SK-N-SH (cell line): Measurements from ENCODE around the gene MARK3. TPM values are rescaled to one million over a fixed set of nuclear protein-coding genes. Genes with fewer than 3 reads are reported as not detected.

ENCODE experiments used
- CTCF ChIA-PET: fragments of 300-600, 350-600 bp; formaldehyde crosslinking; extraction: SDS; loops from one replicate; lab custom pipeline; 2021; lab: Yijun Ruan, JAX
- POLR2A ChIA-PET: fragments of 350-600 bp; sonication (Branson Sonifier 250); formaldehyde crosslinking; extraction: SDS; loops from one replicate; lab custom pipeline; 2020; ENCODE audit warnings: antibody characterized with exemption, inconsistent platforms; lab: Yijun Ruan, JAX
- DNase-seq: peaks from one replicate; pipeline ENCODE4 v3.0.0; 2012
- H2AFZ ChIP-seq: fragments of 200-600 bp; sonication (generic); 2 replicates; pipeline ENCODE4 v1.8.1; 2016; ENCODE audit warnings: antibody characterized with exemption, mild to moderate bottlenecking, low read depth
- H3F3A ChIP-seq: fragments of 200-600 bp; sonication (generic); replicated peaks from 2 replicates; pipeline ENCODE3; 2016; ENCODE audit warnings: antibody characterized with exemption, mild to moderate bottlenecking; ENCODE audit not compliant: insufficient read depth
- H3K27ac ChIP-seq, 2 experiments: fragments of 200-500 bp in 1 of 2; fragments of 200-600 bp in 1 of 2; sonication (Bioruptor generic) in 1 of 2; sonication (generic), shearing (Covaris generic) in 1 of 2; 2 replicates each; pipeline versions ENCODE4 v1.5.1 to v1.6.1; 2014 to 2016; ENCODE audit warnings: low read depth in 2 of 2, inconsistent platforms in 1 of 2, low read length in 1 of 2, mild to moderate bottlenecking in 1 of 2, mixed read lengths in 1 of 2
- H3K27me3 ChIP-seq: fragments of 200-600 bp; sonication (generic), shearing (Covaris generic); 2 replicates; pipeline ENCODE4 v1.6.1; 2016; ENCODE audit warnings: mixed run types; ENCODE audit not compliant: insufficient read depth
- H3K36me3 ChIP-seq, 2 experiments: fragments of 200-500 bp in 1 of 2; fragments of 200-600 bp in 1 of 2; sonication (Bioruptor generic) in 1 of 2; sonication (generic) in 1 of 2; replicated peaks in 1 of 2; 2 replicates each; pipeline versions ENCODE3 to v1.5.1; 2014 to 2016; ENCODE audit warnings: low read length in 1 of 2, mild to moderate bottlenecking in 1 of 2; ENCODE audit not compliant: insufficient read depth in 2 of 2, control insufficient read depth in 1 of 2
- H3K4me1 ChIP-seq, 2 experiments: fragments of 200-500 bp in 1 of 2; fragments of 200-600 bp in 1 of 2; sonication (Bioruptor generic) in 1 of 2; sonication (generic), shearing (Covaris generic) in 1 of 2; 2 replicates each; pipeline versions ENCODE4 v1.5.1 to v1.6.1; 2014 to 2016; ENCODE audit warnings: low read depth in 1 of 2, low read length in 1 of 2, mixed run types in 1 of 2; ENCODE audit not compliant: insufficient read depth in 2 of 2, control insufficient read depth in 1 of 2
- H3K4me2 ChIP-seq: fragments of 200-600 bp; sonication (generic), shearing (Covaris generic); 2 replicates; pipeline ENCODE4 v1.6.1; 2017; ENCODE audit warnings: mixed run types
- H3K4me3 ChIP-seq, 2 experiments: fragments of 200-500 bp in 1 of 2; fragments of 200-600 bp in 1 of 2; sonication (Bioruptor generic) in 1 of 2; sonication (generic), shearing (Covaris generic) in 1 of 2; 2 replicates each; pipeline versions ENCODE4 v1.5.1 to v1.8.1; 2014 to 2016; ENCODE audit warnings: low read depth in 2 of 2, inconsistent platforms in 1 of 2, low read length in 1 of 2, mild to moderate bottlenecking in 1 of 2, mixed read lengths in 1 of 2, moderate library complexity in 1 of 2
- H3K79me2 ChIP-seq: fragments of 200-600 bp; sonication (generic); 2 replicates; pipeline ENCODE4 v1.8.1; 2017; ENCODE audit warnings: mild to moderate bottlenecking; ENCODE audit not compliant: insufficient read depth
- H3K9ac ChIP-seq: fragments of 200-600 bp; sonication (generic); 2 replicates; pipeline ENCODE4 v1.6.1; 2017; ENCODE audit warnings: mixed run types
- H3K9me2 ChIP-seq: fragments of 200-600 bp; sonication (generic); 2 replicates; pipeline ENCODE4 v1.6.1; 2017; ENCODE audit warnings: mixed run types
- H3K9me3 ChIP-seq: fragments of 200-600 bp; sonication (generic); 2 replicates; pipeline ENCODE4 v1.6.1; 2017; ENCODE audit warnings: mixed run types, mild to moderate bottlenecking, moderate library complexity
- H4K20me1 ChIP-seq: fragments of 200-600 bp; sonication (generic); 2 replicates; pipeline ENCODE4 v1.6.1; 2017; ENCODE audit warnings: mild to moderate bottlenecking, mixed run types; ENCODE audit not compliant: insufficient read depth
- ELF1 ChIP-seq: IDR thresholded peaks from 2 replicates; pipeline ENCODE4 v1.4.0; 2012
- EZH2phosphoT487 ChIP-seq: fragments of 200-600 bp; sonication (generic); IDR thresholded peaks from 2 replicates; pipeline ENCODE4 v1.6.1; 2017; ENCODE audit warnings: low read depth, mixed run types, mild to moderate bottlenecking, antibody characterized with exemption, moderate library complexity, borderline replicate concordance
- FOSL2 ChIP-seq: IDR thresholded peaks from 2 replicates; pipeline ENCODE4 v1.4.0; 2012; ENCODE audit warnings: low read depth, mild to moderate bottlenecking, moderate library complexity, borderline replicate concordance
- FOXM1 ChIP-seq: IDR thresholded peaks from 2 replicates; pipeline ENCODE4 v1.4.0; 2012; ENCODE audit warnings: low read depth, mild to moderate bottlenecking
- JUND ChIP-seq: IDR thresholded peaks from 2 replicates; pipeline ENCODE4 v1.4.0; 2012
- NRF1 ChIP-seq: IDR thresholded peaks from 2 replicates; pipeline ENCODE4 v1.6.1; 2012; ENCODE audit warnings: low read depth, mild to moderate bottlenecking, low read length
- POLR2AphosphoS5 ChIP-seq: IDR thresholded peaks from 2 replicates; pipeline ENCODE4 v1.6.1; 2012; ENCODE audit warnings: low read depth, low read length
- RFX5 ChIP-seq: IDR thresholded peaks from 2 replicates; pipeline ENCODE4 v1.6.1; 2012; ENCODE audit warnings: mild to moderate bottlenecking, improper control_type of control experiment, low read length
- RXRA ChIP-seq: IDR thresholded peaks from 2 replicates; pipeline ENCODE4 v1.4.0; 2012; ENCODE audit warnings: low read depth, mild to moderate bottlenecking, borderline replicate concordance
- TAF1 ChIP-seq: IDR thresholded peaks from 2 replicates; pipeline ENCODE4 v1.6.1; 2012; ENCODE audit warnings: low read depth, mild to moderate bottlenecking, low read length, moderate library complexity, borderline replicate concordance
- WGBS: methylation state at CpG from one replicate; pipeline ENCODE4 v1.1.6; 2017; ENCODE audit warnings: low lambda C conversion rate; 5-methylcytosine and 5-hydroxymethylcytosine counted together
- polyA plus RNA-seq, 3 experiments: library from polyadenylated mRNA; depleted of rRNA; stranded (reverse); fragments of >200 nt; gene quantifications; 2 replicates each; pipeline ENCODE4 v1.2.3, GENCODE V29; 2012
- TF ChIP-seq, protein P1 (sequence below): fragments of 200-600 bp; sonication (generic); IDR thresholded peaks from 2 replicates; pipeline ENCODE4 v1.6.1; 2017; ENCODE audit warnings: antibody characterized with exemption, mild to moderate bottlenecking, moderate library complexity
- TF ChIP-seq, protein P2 (sequence below): fragments of 150-350 bp; IDR thresholded peaks from 2 replicates; pipeline ENCODE4 v1.6.1; 2017; ENCODE audit warnings: antibody characterized with exemption, low read length, low read depth, borderline replicate concordance
- TF ChIP-seq, protein P3 (sequence below): IDR thresholded peaks from 2 replicates; pipeline ENCODE4 v1.6.1; 2012; ENCODE audit warnings: mild to moderate bottlenecking, low read depth, low read length, moderate library complexity

The MARK3 gene
- polyA plus RNA-seq, 1 of the 3 experiments (the other 2 are of a cell fraction), result 73.4 TPM

DNA sequence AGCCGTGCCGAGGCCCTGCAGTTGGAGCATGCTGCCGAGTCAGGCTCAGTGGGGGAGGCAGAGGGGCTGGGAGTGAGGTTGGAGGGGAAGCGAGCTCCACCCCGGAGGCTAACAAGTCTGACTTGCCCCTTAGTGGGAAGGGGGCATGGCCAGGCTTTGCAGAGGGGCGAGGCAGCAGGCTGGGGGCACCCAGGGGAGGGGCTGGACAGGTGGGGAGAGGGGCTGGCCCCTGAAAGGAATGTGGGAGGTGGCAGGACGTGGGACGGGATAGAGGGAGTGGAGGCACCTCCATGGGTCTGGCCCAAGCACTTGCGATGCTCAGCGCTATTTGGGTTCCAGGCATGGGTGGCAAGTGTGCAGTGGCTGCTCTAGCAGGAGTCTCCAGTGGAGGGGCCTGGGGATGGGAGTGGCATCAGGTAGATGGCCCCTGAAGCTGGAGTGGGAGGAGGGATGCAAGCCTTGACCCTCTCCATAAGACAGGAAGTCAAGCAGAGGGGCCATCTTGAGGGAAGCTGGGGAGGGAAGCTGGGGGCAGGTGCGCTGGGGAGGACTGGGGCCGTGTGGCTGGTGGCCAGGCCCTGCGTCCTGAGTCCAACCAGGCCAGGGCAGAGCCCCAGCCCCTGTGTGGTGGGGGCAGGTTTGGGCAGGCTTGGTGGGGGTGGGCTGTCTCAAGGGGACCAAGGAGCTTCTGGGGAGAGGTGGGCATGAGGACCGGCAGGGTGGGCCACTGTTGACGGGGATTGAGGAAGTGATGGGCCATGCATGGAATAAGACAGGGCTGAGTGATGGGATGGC lies 146.4 kb downstream of the MARK3 start:
- Histone ChIP-seq H3K27ac (no peak overlapping the region), H2AFZ (no peak overlapping the region), H3K4me1 (peaks cover 9 to 25% of the 10 kb centered on the region in 2 experiments; a peak in 1 of 4 replicates), H3F3A (peaks cover 3% of the 10 kb centered on the region), H3K4me2 (no peak overlapping the region), H3K79me2 (peaks cover 36% of the 10 kb centered on the region), H4K20me1 (peaks cover 9% of the 10 kb centered on the region; the same call in 1 of the 2 replicates), H3K9me3 (no peaks in the 10 kb centered on the region), H3K9me2 (no peaks in the 10 kb centered on the region), H3K27me3 (no peaks in the 10 kb centered on the region), H3K4me3 (no peak overlapping the region), H3K9ac (no peak overlapping the region), H3K36me3 (peaks cover 0 to 32% of the 10 kb centered on the region in 2 experiments)
- ChIA-PET CTCF (interaction anchor here (0.6 to 8.5 kb wide), 4 partner anchors 10 to 326 kb away, joined by 3 to 52 read pairs (median 12); partner anchors contain the start of gene CKB), POLR2A (interaction anchor here (1.3 to 1.4 kb wide), 3 partner anchors 9 to 12 kb away, joined by 4 to 5 read pairs (median 4); partner anchors contain the start of gene CKB)
- WGBS, result 86% methylated on average over 14 of the region's 15 CpGs
- DNase-seq, result no peak
- no peak for TF ChIP-seq NRF1
- no peak for TF ChIP-seq POLR2AphosphoS5
- TF ChIP-seq, protein P1, sequence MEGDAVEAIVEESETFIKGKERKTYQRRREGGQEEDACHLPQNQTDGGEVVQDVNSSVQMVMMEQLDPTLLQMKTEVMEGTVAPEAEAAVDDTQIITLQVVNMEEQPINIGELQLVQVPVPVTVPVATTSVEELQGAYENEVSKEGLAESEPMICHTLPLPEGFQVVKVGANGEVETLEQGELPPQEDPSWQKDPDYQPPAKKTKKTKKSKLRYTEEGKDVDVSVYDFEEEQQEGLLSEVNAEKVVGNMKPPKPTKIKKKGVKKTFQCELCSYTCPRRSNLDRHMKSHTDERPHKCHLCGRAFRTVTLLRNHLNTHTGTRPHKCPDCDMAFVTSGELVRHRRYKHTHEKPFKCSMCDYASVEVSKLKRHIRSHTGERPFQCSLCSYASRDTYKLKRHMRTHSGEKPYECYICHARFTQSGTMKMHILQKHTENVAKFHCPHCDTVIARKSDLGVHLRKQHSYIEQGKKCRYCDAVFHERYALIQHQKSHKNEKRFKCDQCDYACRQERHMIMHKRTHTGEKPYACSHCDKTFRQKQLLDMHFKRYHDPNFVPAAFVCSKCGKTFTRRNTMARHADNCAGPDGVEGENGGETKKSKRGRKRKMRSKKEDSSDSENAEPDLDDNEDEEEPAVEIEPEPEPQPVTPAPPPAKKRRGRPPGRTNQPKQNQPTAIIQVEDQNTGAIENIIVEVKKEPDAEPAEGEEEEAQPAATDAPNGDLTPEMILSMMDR, result no peak
- TF ChIP-seq, protein P2, sequence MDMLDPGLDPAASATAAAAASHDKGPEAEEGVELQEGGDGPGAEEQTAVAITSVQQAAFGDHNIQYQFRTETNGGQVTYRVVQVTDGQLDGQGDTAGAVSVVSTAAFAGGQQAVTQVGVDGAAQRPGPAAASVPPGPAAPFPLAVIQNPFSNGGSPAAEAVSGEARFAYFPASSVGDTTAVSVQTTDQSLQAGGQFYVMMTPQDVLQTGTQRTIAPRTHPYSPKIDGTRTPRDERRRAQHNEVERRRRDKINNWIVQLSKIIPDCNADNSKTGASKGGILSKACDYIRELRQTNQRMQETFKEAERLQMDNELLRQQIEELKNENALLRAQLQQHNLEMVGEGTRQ, result no peak
- no peak for TF ChIP-seq JUND

DNA sequence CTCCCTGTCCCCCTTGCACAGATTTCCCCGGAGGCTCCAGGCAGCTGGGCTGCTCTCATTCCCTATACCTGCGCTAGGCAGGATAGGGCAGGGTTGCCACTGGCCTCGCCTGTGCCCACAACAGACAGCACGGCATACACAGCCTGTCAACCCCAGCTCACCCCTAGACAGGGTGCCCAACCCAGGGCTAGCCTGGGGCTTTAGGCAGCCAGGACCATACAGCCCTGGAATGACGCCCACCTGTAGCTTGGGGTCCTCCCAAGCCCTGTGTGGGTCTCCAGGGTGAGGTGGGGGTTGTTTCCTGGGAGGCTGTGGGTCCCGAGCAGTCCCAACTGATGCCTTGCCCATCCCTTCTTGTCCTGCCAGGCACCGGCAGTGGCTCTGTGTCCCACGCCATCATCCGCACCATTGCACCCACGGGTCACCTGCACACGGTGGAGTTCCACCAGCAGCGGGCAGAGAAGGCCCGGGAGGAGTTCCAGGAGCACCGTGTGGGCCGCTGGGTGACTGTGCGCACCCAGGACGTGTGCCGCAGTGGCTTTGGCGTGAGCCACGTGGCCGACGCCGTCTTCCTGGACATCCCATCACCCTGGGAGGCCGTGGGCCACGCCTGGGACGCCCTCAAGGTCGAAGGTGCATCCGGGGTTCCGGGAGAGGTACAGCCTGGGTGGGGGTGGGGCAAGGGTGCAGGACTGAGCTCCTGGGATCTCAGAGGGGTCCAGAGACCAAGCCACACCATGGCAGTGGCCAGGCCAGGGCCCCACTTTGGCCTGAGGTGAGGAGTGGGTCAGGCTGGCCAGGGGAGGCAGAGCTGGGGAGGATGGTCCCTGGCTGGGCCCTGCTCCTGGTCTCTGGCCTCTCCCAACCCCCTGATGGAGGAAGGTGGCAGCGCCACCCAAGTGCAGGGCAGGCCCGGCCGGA lies 147.3 kb downstream of the MARK3 start:
- CTCF ChIA-PET, result interaction anchor here (2.0 to 8.5 kb wide), 3 partner anchors 11 to 14 kb away, joined by 9 to 52 read pairs (median 14); partner anchors contain the start of gene CKB
- Histone ChIP-seq H4K20me1 (peaks cover 9% of the 10 kb centered on the region; the same call in 1 of the 2 replicates), H3K9me2 (no peaks in the 10 kb centered on the region), H3K9ac (no peak overlapping the region), H3K27ac (no peak overlapping the region), H2AFZ (no peak overlapping the region), H3F3A (peaks cover 3% of the 10 kb centered on the region), H3K4me3 (no peak overlapping the region), H3K27me3 (no peaks in the 10 kb centered on the region), H3K4me1 (peaks cover 9 to 25% of the 10 kb centered on the region in 2 experiments; a peak in 1 of 4 replicates), H3K4me2 (no peak overlapping the region), H3K9me3 (no peaks in the 10 kb centered on the region), H3K36me3 (peaks cover 0 to 32% of the 10 kb centered on the region in 2 experiments), H3K79me2 (peaks cover 36% of the 10 kb centered on the region)
- POLR2A ChIA-PET, result interaction anchor here (1.3 to 1.4 kb wide), 2 partner anchors 10 to 11 kb away, joined by 4 to 5 read pairs; partner anchors contain the start of gene CKB
- 88% methylated on average over 12 of the region's 32 CpGs for WGBS
- no peak for DNase-seq
- TF ChIP-seq FOXM1 (no peak), POLR2AphosphoS5 (no peak), RFX5 (no peak), JUND (no peak), FOSL2 (no peak), TAF1 (no peak), RXRA (no peak), EZH2phosphoT487 (no peak), ELF1 (no peak)
- TF ChIP-seq, protein P3, sequence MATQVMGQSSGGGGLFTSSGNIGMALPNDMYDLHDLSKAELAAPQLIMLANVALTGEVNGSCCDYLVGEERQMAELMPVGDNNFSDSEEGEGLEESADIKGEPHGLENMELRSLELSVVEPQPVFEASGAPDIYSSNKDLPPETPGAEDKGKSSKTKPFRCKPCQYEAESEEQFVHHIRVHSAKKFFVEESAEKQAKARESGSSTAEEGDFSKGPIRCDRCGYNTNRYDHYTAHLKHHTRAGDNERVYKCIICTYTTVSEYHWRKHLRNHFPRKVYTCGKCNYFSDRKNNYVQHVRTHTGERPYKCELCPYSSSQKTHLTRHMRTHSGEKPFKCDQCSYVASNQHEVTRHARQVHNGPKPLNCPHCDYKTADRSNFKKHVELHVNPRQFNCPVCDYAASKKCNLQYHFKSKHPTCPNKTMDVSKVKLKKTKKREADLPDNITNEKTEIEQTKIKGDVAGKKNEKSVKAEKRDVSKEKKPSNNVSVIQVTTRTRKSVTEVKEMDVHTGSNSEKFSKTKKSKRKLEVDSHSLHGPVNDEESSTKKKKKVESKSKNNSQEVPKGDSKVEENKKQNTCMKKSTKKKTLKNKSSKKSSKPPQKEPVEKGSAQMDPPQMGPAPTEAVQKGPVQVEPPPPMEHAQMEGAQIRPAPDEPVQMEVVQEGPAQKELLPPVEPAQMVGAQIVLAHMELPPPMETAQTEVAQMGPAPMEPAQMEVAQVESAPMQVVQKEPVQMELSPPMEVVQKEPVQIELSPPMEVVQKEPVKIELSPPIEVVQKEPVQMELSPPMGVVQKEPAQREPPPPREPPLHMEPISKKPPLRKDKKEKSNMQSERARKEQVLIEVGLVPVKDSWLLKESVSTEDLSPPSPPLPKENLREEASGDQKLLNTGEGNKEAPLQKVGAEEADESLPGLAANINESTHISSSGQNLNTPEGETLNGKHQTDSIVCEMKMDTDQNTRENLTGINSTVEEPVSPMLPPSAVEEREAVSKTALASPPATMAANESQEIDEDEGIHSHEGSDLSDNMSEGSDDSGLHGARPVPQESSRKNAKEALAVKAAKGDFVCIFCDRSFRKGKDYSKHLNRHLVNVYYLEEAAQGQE, result no peak
- TF ChIP-seq, protein P1, result no peak
